CD4-positive, alpha-beta T cell (primary cell): ENCODE results near the gene DEXI. TPM values are rescaled to one million over a fixed set of nuclear protein-coding genes. Genes with fewer than 3 reads are reported as not detected.

ENCODE experiments used
- ATAC-seq: fragments of 200-7000 bp; cut with Tn5 transposase; one replicate; pipeline ENCODE4 v1.10.0; 2022; ENCODE audit warnings: mild to moderate bottlenecking; ENCODE audit not compliant: poor library complexity
- CTCF ChIA-PET: fragments of 350-600 bp; sonication (Branson Sonifier 250); formaldehyde crosslinking; loops from one replicate; lab custom pipeline; 2021; ENCODE audit warnings: antibody characterized with exemption, inconsistent platforms; lab: Charles Lee
- POLR2A ChIA-PET: fragments of 350-600 bp; sonication (Branson Sonifier 250); formaldehyde crosslinking; loops from one replicate; lab custom pipeline; 2021; ENCODE audit warnings: antibody characterized with exemption, inconsistent platforms; lab: Charles Lee
- DNase-seq, 14 experiments: peaks; one replicate each; pipeline ENCODE4 v3.0.0-alpha.2; 2013 to 2020; ENCODE audit warnings: mixed read lengths in 2 of 14
- H3K27ac ChIP-seq, 2 donors: one replicate each; pipeline versions ENCODE4 v1.5.1 to v1.7.0; 2013; ENCODE audit warnings: low read length in 2 of 2, low read depth in 1 of 2, mild to moderate bottlenecking in 1 of 2
- H3K27me3 ChIP-seq, 2 experiments: 1 replicate in 1 of 2; 2 replicates in 1 of 2; pipeline versions ENCODE4 v1.6.1 to v1.7.0; 2013; ENCODE audit warnings: low read length in 2 of 2, control low read depth in 1 of 2, mild to moderate bottlenecking in 1 of 2, moderate library complexity in 1 of 2; ENCODE audit not compliant: insufficient read depth in 2 of 2, control insufficient read depth in 1 of 2
- H3K36me3 ChIP-seq: one replicate; pipeline ENCODE4 v1.6.1; 2013; ENCODE audit warnings: low read length, control low read depth; ENCODE audit not compliant: insufficient read depth
- H3K4me1 ChIP-seq: one replicate; pipeline ENCODE4 v1.6.1; 2013; ENCODE audit warnings: low read length, control low read depth; ENCODE audit not compliant: insufficient read depth
- H3K4me3 ChIP-seq: one replicate; pipeline ENCODE4 v1.5.1; 2013; ENCODE audit warnings: mild to moderate bottlenecking, low read length, moderate library complexity
- H3K9me3 ChIP-seq, 2 experiments: 1 replicate in 1 of 2; 2 replicates in 1 of 2; pipeline versions ENCODE4 v1.6.1 to v1.7.0; 2013; ENCODE audit warnings: low read length in 2 of 2, mild to moderate bottlenecking in 2 of 2, control low read depth in 1 of 2, moderate library complexity in 1 of 2; ENCODE audit not compliant: control insufficient read depth in 1 of 2, insufficient read depth in 1 of 2
- H3K27ac Mint-ChIP-seq: one replicate; pipeline ENCODE4 v1.8.0; 2020; ENCODE audit warnings: mixed read lengths
- H3K27me3 Mint-ChIP-seq: one replicate; pipeline ENCODE4 v1.8.0; 2021; ENCODE audit warnings: mixed read lengths
- H3K36me3 Mint-ChIP-seq: one replicate; pipeline ENCODE4 v1.8.0; 2021; ENCODE audit warnings: low read depth, mixed read lengths
- H3K4me1 Mint-ChIP-seq: one replicate; pipeline ENCODE4 v1.8.0; 2021; ENCODE audit warnings: low read depth, mixed read lengths
- H3K4me3 Mint-ChIP-seq: one replicate; pipeline ENCODE4 v1.8.0; 2020; ENCODE audit warnings: mild to moderate bottlenecking, mixed read lengths
- H3K9me3 Mint-ChIP-seq: one replicate; pipeline ENCODE4 v1.8.0; 2020; ENCODE audit warnings: mixed read lengths
- intact Hi-C, 2 experiments: fragments of 100-400 bp; cut with DNase I in 1 of 2; cut with micrococcal nuclease in 1 of 2; formaldehyde crosslinking; loops; one replicate each; pipeline versions ENCODE4 v1.15.1 to v1.9.0; 2023 to 2025; cut with DNase I, micrococcal nuclease
- total RNA-seq, 174 experiments: library from RNA in 2 of 174; stranded (reverse) in 2 of 174; gene quantifications; one replicate each; pipeline ENCODE4 v1.2.3 and lab custom pipeline; 2021 to 2026
- TF ChIP-seq, protein P1 (sequence below): fragments of 200-600 bp; IDR thresholded peaks from one replicate; pipeline ENCODE4 v1.8.0; 2022; ENCODE audit warnings: antibody characterized with exemption, mild to moderate bottlenecking

Gene DEXI
- total RNA-seq, 2 experiments from 2014 or later = 5.8 to 7.2 TPM

- CTCF ChIA-PET = no interaction called here
These were observed 52.4 kb downstream of the DEXI start for GRCh38 chr16:10889855-10890254.

GRCh38 chr16:10888320-10888937 lies 53.8 kb downstream of the DEXI start:
- H3K36me3 Mint-ChIP-seq = no peaks in the 10 kb centered on the region
- peaks cover 56% of the 10 kb centered on the region for H3K27me3 Mint-ChIP-seq
- TF ChIP-seq, protein P1, sequence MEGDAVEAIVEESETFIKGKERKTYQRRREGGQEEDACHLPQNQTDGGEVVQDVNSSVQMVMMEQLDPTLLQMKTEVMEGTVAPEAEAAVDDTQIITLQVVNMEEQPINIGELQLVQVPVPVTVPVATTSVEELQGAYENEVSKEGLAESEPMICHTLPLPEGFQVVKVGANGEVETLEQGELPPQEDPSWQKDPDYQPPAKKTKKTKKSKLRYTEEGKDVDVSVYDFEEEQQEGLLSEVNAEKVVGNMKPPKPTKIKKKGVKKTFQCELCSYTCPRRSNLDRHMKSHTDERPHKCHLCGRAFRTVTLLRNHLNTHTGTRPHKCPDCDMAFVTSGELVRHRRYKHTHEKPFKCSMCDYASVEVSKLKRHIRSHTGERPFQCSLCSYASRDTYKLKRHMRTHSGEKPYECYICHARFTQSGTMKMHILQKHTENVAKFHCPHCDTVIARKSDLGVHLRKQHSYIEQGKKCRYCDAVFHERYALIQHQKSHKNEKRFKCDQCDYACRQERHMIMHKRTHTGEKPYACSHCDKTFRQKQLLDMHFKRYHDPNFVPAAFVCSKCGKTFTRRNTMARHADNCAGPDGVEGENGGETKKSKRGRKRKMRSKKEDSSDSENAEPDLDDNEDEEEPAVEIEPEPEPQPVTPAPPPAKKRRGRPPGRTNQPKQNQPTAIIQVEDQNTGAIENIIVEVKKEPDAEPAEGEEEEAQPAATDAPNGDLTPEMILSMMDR = no peak
- H3K27ac Mint-ChIP-seq = no peak overlapping the region
- Histone ChIP-seq H3K4me1 (peaks cover 7% of the 10 kb centered on the region), H3K9me3 (no peaks in the 10 kb centered on the region), H3K27me3 (no peaks in the 10 kb centered on the region), H3K27ac (no peak overlapping the region), H3K4me3 (no peak overlapping the region), H3K36me3 (no peaks in the 10 kb centered on the region)
- intact Hi-C loops = no loop called here
- no peaks in the 10 kb centered on the region for H3K9me3 Mint-ChIP-seq
- ATAC-seq (no peak), DNase-seq (no peak)
- ChIA-PET POLR2A (no interaction called here), CTCF (interaction anchor here (0.6 kb wide), 1 partner anchor 370 kb away, joined by 5 read pairs; no protein-coding TSS in a partner anchor)
- H3K4me3 Mint-ChIP-seq = no peak overlapping the region
- no peaks in the 10 kb centered on the region for H3K4me1 Mint-ChIP-seq

More at GRCh38 chr16:10889855-10890254, 52.4 kb downstream of the DEXI start:
- no peak overlapping the region for H3K27ac ChIP-seq
- peaks cover 4% of the 10 kb centered on the region for H3K4me1 ChIP-seq
- Mint-ChIP-seq H3K9me3 (no peaks in the 10 kb centered on the region), H3K27ac (no peak overlapping the region), H3K4me3 (no peak overlapping the region), H3K36me3 (no peaks in the 10 kb centered on the region), H3K4me1 (no peaks in the 10 kb centered on the region), H3K27me3 (peaks cover 56% of the 10 kb centered on the region)
- POLR2A ChIA-PET = no interaction called here
- DNase-seq (no peak), ATAC-seq (no peak)
- no peaks in the 10 kb centered on the region for H3K36me3 ChIP-seq
- H3K27me3 ChIP-seq = no peaks in the 10 kb centered on the region
- H3K4me3 ChIP-seq = no peak overlapping the region
- H3K9me3 ChIP-seq = no peaks in the 10 kb centered on the region
- TF ChIP-seq, protein P1 = no peak
- intact Hi-C loops = no loop called here

DNA sequence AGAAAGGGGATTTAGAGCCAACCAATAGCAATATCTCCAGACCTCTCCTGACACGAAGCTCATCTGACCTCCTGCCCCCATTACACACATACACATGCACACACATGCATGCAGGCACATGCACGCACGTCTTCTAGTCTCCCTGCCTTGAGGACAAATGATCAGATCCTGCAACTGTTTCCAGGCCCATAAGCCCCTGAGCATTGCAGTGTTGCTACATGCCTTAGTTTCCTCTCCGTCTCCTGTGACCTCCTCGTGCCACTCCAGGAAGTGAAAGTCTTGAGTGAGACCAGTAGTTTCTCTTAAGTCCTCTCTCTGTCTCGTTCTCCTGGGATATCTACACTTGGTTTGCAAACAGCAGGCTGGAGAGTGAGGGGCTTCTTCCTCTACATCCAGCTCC lies 57.0 kb downstream of the DEXI start:
- intact Hi-C loops = no loop called here
- POLR2A ChIA-PET = no interaction called here
- Mint-ChIP-seq H3K9me3 (no peaks in the 10 kb centered on the region), H3K36me3 (no peaks in the 10 kb centered on the region), H3K27ac (no peak overlapping the region), H3K4me1 (no peaks in the 10 kb centered on the region), H3K27me3 (peaks cover 55% of the 10 kb centered on the region), H3K4me3 (no peak overlapping the region)
- TF ChIP-seq, protein P1 = no peak
- DNase-seq = no peak
- peaks cover 17% of the 10 kb centered on the region for H3K4me1 ChIP-seq
- H3K4me3 ChIP-seq = no peak overlapping the region
- H3K9me3 ChIP-seq = no peaks in the 10 kb centered on the region
- no peaks in the 10 kb centered on the region for H3K36me3 ChIP-seq
- no peak overlapping the region for H3K27ac ChIP-seq
- CTCF ChIA-PET = no interaction called here
- no peak for ATAC-seq
- peaks cover 0 to 3% of the 10 kb centered on the region in 2 experiments for H3K27me3 ChIP-seq
